ENCODE results near the gene CDK11A. TPM values are rescaled to one million over a fixed set of nuclear protein-coding genes. Genes with fewer than 3 reads are reported as not detected.

Gene CDK11A
- total and polyA plus RNA-seq, 2 of the 8 experiments (the other 6 are each of a cell fraction or from before 2014, with no cell fraction given) = 15.0 to 45.6 TPM

- peaks cover 0 to 19% (median 13%) of the 10 kb centered on the region in 4 experiments; a peak in 6 of 7 replicates for H3K4me1 ChIP-seq (replicated peaks in 1 of 4; ENCODE audit: control insufficient read depth in 3 of 4, insufficient read depth in 4 of 4, low read length in 3 of 4)
- no peak overlapping the region for H2BK20ac ChIP-seq (ENCODE audit: low read length)
- FAIRE-seq (no peak), DNase-seq (ENCODE audit: low read depth in 1 of 2, low spot score in 2 of 2) (no peak)
- H3K4ac ChIP-seq (replicated peaks; ENCODE audit: insufficient read length, low read depth, low read length) = no peak overlapping the region
- ChIA-PET CTCF (ENCODE audit: partially characterized antibody) (interaction anchor here (1.7 kb wide), 1 partner anchor 17 kb away, joined by 4 read pairs; no protein-coding TSS in a partner anchor), POLR2A (ENCODE audit: partially characterized antibody) (interaction anchor here (0.6 to 0.9 kb wide), 3 partner anchors 18 to 227 kb away, joined by 3 read pairs; no protein-coding TSS in a partner anchor)
- peaks cover 4 to 71% of the 10 kb centered on the region in 2 experiments; a peak in 2 of 4 replicates for H3K79me2 ChIP-seq (ENCODE audit: control insufficient read depth in 1 of 2, insufficient read depth in 2 of 2, low read length in 2 of 2)
- peak overlapping the region in 1 of 4 experiments; percentile 19; a peak in 3 of 7 replicates for H3K9ac ChIP-seq (replicated peaks in 1 of 4; ENCODE audit: extremely low read depth in 1 of 4, low read depth in 3 of 4, low read length in 3 of 4)
- peak overlapping the region; percentile 49 to 62 for H3K4me2 ChIP-seq (ENCODE audit: insufficient read depth in 1 of 2, low read depth in 2 of 2, low read length in 2 of 2)
- no peak overlapping the region for H4K5ac ChIP-seq (ENCODE audit: insufficient read length, low read depth, low read length)
- H4K20me1 ChIP-seq (replicated peaks in 1 of 2; ENCODE audit: control insufficient read depth in 1 of 2, insufficient read depth in 2 of 2, low read length in 2 of 2) = peaks cover 5 to 19% of the 10 kb centered on the region in 2 experiments
- no peak overlapping the region for H2BK15ac ChIP-seq (ENCODE audit: low read length)
- H3K36me3 ChIP-seq (ENCODE audit: control insufficient read depth in 2 of 4, insufficient read depth in 4 of 4, low read length in 3 of 4) = no peaks in the 10 kb centered on the region
- H2BK5ac ChIP-seq (ENCODE audit: low read depth, low read length) = 0 out of 2 replicates have a peak overlapping the region, but pooled peaks have one; percentile 3
- H2BK12ac ChIP-seq (ENCODE audit: low read depth, low read length) = no peak overlapping the region
- no peaks in the 10 kb centered on the region for H3K27me3 ChIP-seq (replicated peaks in 1 of 4; ENCODE audit: control insufficient read depth in 3 of 4, extremely low read depth in 1 of 4, insufficient read depth in 3 of 4, low read length in 3 of 4)
- H3K9me3 ChIP-seq (ENCODE audit: insufficient read depth in 2 of 2, low read depth in 1 of 2, low read length in 1 of 2) = no peaks in the 10 kb centered on the region
- H3K23ac ChIP-seq (ENCODE audit: insufficient read length) = no peak overlapping the region
- H3K14ac ChIP-seq (ENCODE audit: insufficient read length) = no peak overlapping the region
- H2BK120ac ChIP-seq (replicated peaks; ENCODE audit: low read depth, low read length) = no peak overlapping the region
- 52% methylated on average over 26 of the region's 26 CpGs; no CpG with 5 or more reads in 1 of the 2 experiments for WGBS, 2 experiments (ENCODE audit: extremely low coverage in 1 of 2, insufficient coverage in 1 of 2, insufficient read length in 1 of 2, insufficient replicate concordance in 2 of 2, low coverage in 1 of 2, low lambda C conversion rate in 2 of 2, missing lambda C conversion rate in 1 of 2)
- no peak overlapping the region; the same call in 1 of the 2 replicates for H4K8ac ChIP-seq (ENCODE audit: extremely low read depth, insufficient read depth, low read length)
- H4K91ac ChIP-seq (replicated peaks; ENCODE audit: insufficient read length, low read length) = no peak overlapping the region
- no peak overlapping the region; the same call in 1 of the 2 replicates for H3K27ac ChIP-seq (ENCODE audit: low read depth, low read length)
- no peak overlapping the region for H3K56ac ChIP-seq (replicated peaks; ENCODE audit: insufficient read length, low read depth, low read length)
- peak overlapping the region in 1 of 4 experiments; percentile 36; a peak in 4 of 8 replicates for H3K4me3 ChIP-seq (ENCODE audit: extremely low read depth in 1 of 4, insufficient read depth in 2 of 4, low read depth in 3 of 4, low read length in 4 of 4)
- no peaks in the 10 kb centered on the region for H3K23me2 ChIP-seq (ENCODE audit: low read depth, low read length)
- H3K79me1 ChIP-seq (ENCODE audit: low read depth, low read length) = peaks cover 16% of the 10 kb centered on the region
- no peak overlapping the region for H3K18ac ChIP-seq (ENCODE audit: extremely low read depth, low read length)
- H2AK5ac ChIP-seq (ENCODE audit: low read depth, low read length) = no peak overlapping the region; the same call in 1 of the 2 replicates
- no peak overlapping the region for H2AFZ ChIP-seq (ENCODE audit: low read length)
- no peak for TF ChIP-seq EP300 (IDR thresholded peaks at IDR 0.05; ENCODE audit: borderline replicate concordance in 1 of 2, low read depth in 2 of 2, low read length in 2 of 2)
- TF ChIP-seq SRF (IDR thresholded peaks at IDR 0.05; ENCODE audit: low read depth, low read length) = no peak
- TF ChIP-seq HDAC2 (IDR thresholded peaks at IDR 0.05; ENCODE audit: borderline replicate concordance in 1 of 2, low read depth in 2 of 2, low read length in 2 of 2) = no peak
- no peak for TF ChIP-seq POLR2AphosphoS5 (IDR thresholded peaks at IDR 0.05; ENCODE audit: low read depth, low read length)
- TF ChIP-seq KDM4A (IDR thresholded peaks at IDR 0.05; ENCODE audit: low read depth, low read length, severe bottlenecking) = no peak
- no peak for TF ChIP-seq TEAD4 (IDR thresholded peaks at IDR 0.05; ENCODE audit: low read depth, low read length)
- no peak for TF ChIP-seq MAX (IDR thresholded peaks at IDR 0.05)
- TF ChIP-seq CBX8 (IDR thresholded peaks at IDR 0.05; ENCODE audit: borderline replicate concordance, low read depth, low read length) = no peak
- no peak for TF ChIP-seq YY1 (IDR thresholded peaks at IDR 0.05; ENCODE audit: low read depth, low read length)
- no peak for TF ChIP-seq NANOG (IDR thresholded peaks at IDR 0.05; ENCODE audit: insufficient read depth, low read depth, low read length, poor library complexity, severe bottlenecking)
- TF ChIP-seq POLR2A (IDR thresholded peaks at IDR 0.05; ENCODE audit: control extremely low read depth in 1 of 2, low read depth in 2 of 2, low read length in 2 of 2) = no peak
These were observed 40.9 kb downstream of the CDK11A start for GRCh38 chr1:1683104-1683905.
